Naive thymus-derived CD4-positive, alpha-beta T cell (primary cell): Measurements from ENCODE around the gene CDH23. TPM values are rescaled to one million over a fixed set of nuclear protein-coding genes. Genes with fewer than 3 reads are reported as not detected.
A peak's percentile ranks its signal among the peaks of the same experiment; 100 is the strongest.

Source experiments
- ATAC-seq: fragments of 150-1000 bp; cut with Tn5 transposase; 2 replicates; pipeline ENCODE4 v1.10.0; 2021; ENCODE audit warnings: mild to moderate bottlenecking, moderate library complexity
- CTCF ChIA-PET: fragments of 350-600 bp; sonication (Branson Sonifier 250); formaldehyde crosslinking; loops from one replicate; lab custom pipeline; 2021; ENCODE audit warnings: antibody characterized with exemption; lab: Charles Lee
- POLR2A ChIA-PET: fragments of 350-600 bp; sonication (Branson Sonifier 250); formaldehyde crosslinking; loops from one replicate; lab custom pipeline; 2021; ENCODE audit warnings: antibody characterized with exemption, inconsistent platforms; lab: Charles Lee
- DNase-seq, 9 donors: peaks; one replicate each; pipeline versions ENCODE4 v3.0.0 to v3.0.0-alpha.2; 2020 to 2022; ENCODE audit warnings: mixed read lengths in 1 of 9
- H3K27ac ChIP-seq: one replicate; pipeline ENCODE4 v1.7.0; 2013; ENCODE audit warnings: mild to moderate bottlenecking, low read depth, low read length, moderate library complexity
- H3K27me3 ChIP-seq, 2 donors: one replicate each; pipeline ENCODE4 v1.7.0; 2013; ENCODE audit warnings: low read length in 2 of 2, mild to moderate bottlenecking in 2 of 2, moderate library complexity in 2 of 2; ENCODE audit not compliant: control insufficient read depth in 2 of 2, insufficient read depth in 2 of 2
- H3K36me3 ChIP-seq, 3 experiments: 1 replicate in 2 of 3; 2 replicates in 1 of 3; pipeline ENCODE4 v1.7.0; 2013; ENCODE audit warnings: low read length in 3 of 3, mild to moderate bottlenecking in 3 of 3, moderate library complexity in 1 of 3; ENCODE audit not compliant: insufficient read depth in 3 of 3, control insufficient read depth in 2 of 3
- H3K4me1 ChIP-seq, 2 donors: one replicate each; pipeline ENCODE4 v1.7.0; 2013; ENCODE audit warnings: low read length in 2 of 2, mild to moderate bottlenecking in 2 of 2, moderate library complexity in 1 of 2; ENCODE audit not compliant: control insufficient read depth in 2 of 2, insufficient read depth in 2 of 2
- H3K4me3 ChIP-seq: 2 replicates; pipeline ENCODE4 v1.7.0; 2013; ENCODE audit warnings: mild to moderate bottlenecking, low read length
- H3K9me3 ChIP-seq, 3 experiments: 1 replicate in 2 of 3; 2 replicates in 1 of 3; pipeline ENCODE4 v1.7.0; 2013; ENCODE audit warnings: low read length in 3 of 3; ENCODE audit not compliant: control insufficient read depth in 2 of 3
- H3K27ac Mint-ChIP-seq, 9 donors: one replicate each; pipeline ENCODE4 v1.8.0; 2020 to 2022; ENCODE audit warnings: mixed read lengths in 9 of 9, mild to moderate bottlenecking in 8 of 9, moderate library complexity in 5 of 9, inconsistent platforms in 2 of 9
- H3K27me3 Mint-ChIP-seq, 5 donors: one replicate each; pipeline ENCODE4 v1.8.0; 2021 to 2022; ENCODE audit warnings: mixed read lengths in 5 of 5, mild to moderate bottlenecking in 1 of 5
- H3K36me3 Mint-ChIP-seq, 5 donors: one replicate each; pipeline ENCODE4 v1.8.0; 2020 to 2022; ENCODE audit warnings: mixed read lengths in 5 of 5, mild to moderate bottlenecking in 3 of 5, inconsistent platforms in 1 of 5
- H3K4me1 Mint-ChIP-seq, 7 donors: one replicate each; pipeline ENCODE4 v1.8.0; 2020 to 2022; ENCODE audit warnings: mixed read lengths in 7 of 7, mild to moderate bottlenecking in 3 of 7, inconsistent platforms in 1 of 7
- H3K4me3 Mint-ChIP-seq, 10 donors: one replicate each; pipeline ENCODE4 v1.8.0; 2020 to 2022; ENCODE audit warnings: mild to moderate bottlenecking in 10 of 10, mixed read lengths in 10 of 10, moderate library complexity in 6 of 10, inconsistent platforms in 2 of 10
- H3K9me3 Mint-ChIP-seq, 11 donors: one replicate each; pipeline ENCODE4 v1.8.0; 2020 to 2022; ENCODE audit warnings: mixed read lengths in 11 of 11, mild to moderate bottlenecking in 4 of 11, inconsistent platforms in 1 of 11, moderate library complexity in 1 of 11
- intact Hi-C, 2 donors: fragments of 100-400 bp; cut with micrococcal nuclease; formaldehyde crosslinking; loops; one replicate each; pipeline ENCODE4 v1.15.1; 2023
- polyA plus RNA-seq, 2 donors: library from polyadenylated mRNA; unstranded; fragments of 300-500 nt; fragmentation: Illumina TruSeq; gene quantifications; one replicate each; pipeline ENCODE4 v1.2.3, GENCODE V29; 2021
- total RNA-seq, 6 experiments: library from RNA in 5 of 6; stranded (reverse) in 5 of 6; gene quantifications; 1 replicate in 5 of 6; 2 replicates in 1 of 6; pipeline ENCODE4 v1.2.3 and lab custom pipeline; 2021 to 2026

The CDH23 gene
- total and polyA plus RNA-seq, 7 experiments from 2014 or later = 1.1 to 18.3 (median 7.9) TPM

- Mint-ChIP-seq H3K4me3 (no peak overlapping the region), H3K36me3 (no peaks in the 10 kb centered on the region), H3K27me3 (peaks cover 0 to 10% (median 0%) of the 10 kb centered on the region in 5 donors), H3K9me3 (peaks cover 0 to 2% (median 0%) of the 10 kb centered on the region in 11 donors), H3K27ac (no peak overlapping the region), H3K4me1 (peaks cover 0 to 3% (median 3%) of the 10 kb centered on the region in 7 donors)
- H3K27me3 ChIP-seq = no peaks in the 10 kb centered on the region
- no peak for DNase-seq
- no peak overlapping the region for H3K4me3 ChIP-seq
- no peaks in the 10 kb centered on the region for H3K36me3 ChIP-seq
- ChIA-PET POLR2A (no interaction called here), CTCF (no interaction called here)
- no peaks in the 10 kb centered on the region for H3K4me1 ChIP-seq
- H3K9me3 ChIP-seq = no peaks in the 10 kb centered on the region
- ATAC-seq = no peak
- H3K27ac ChIP-seq = no peak overlapping the region
- intact Hi-C loops = no loop called here
Observed at GRCh38 chr10:71632896-71633600, 236.3 kb downstream of the CDH23 start.

DNA sequence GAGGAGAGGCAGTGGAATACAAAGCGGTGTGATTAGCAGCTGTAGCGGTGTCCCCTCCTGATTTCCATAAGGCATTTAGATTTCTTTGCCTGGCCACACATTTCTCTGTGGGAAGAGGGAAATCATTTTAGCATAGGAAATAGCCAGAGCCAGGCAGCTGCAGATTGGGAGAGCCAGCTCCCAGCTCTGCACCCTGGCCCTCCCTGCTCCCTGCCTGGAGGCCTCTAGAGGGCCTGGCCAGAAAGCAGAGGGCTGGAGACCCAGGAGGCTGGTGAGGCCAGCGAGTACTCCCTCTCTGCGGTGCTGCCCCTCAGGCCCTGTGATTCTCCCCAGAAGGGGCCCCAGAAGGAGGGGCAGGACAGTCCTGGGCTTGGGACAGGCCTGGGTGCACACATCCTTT, 237.2 kb downstream of the CDH23 start:
- Histone ChIP-seq H3K4me3 (no peak overlapping the region), H3K27ac (no peak overlapping the region), H3K4me1 (no peaks in the 10 kb centered on the region), H3K36me3 (no peaks in the 10 kb centered on the region), H3K9me3 (no peaks in the 10 kb centered on the region), H3K27me3 (no peaks in the 10 kb centered on the region)
- no peak for ATAC-seq
- Mint-ChIP-seq H3K9me3 (peaks cover 0 to 2% (median 0%) of the 10 kb centered on the region in 11 donors), H3K4me1 (peaks cover 0 to 7% (median 5%) of the 10 kb centered on the region in 7 donors), H3K27me3 (peaks cover 0 to 10% (median 0%) of the 10 kb centered on the region in 5 donors), H3K36me3 (no peaks in the 10 kb centered on the region), H3K27ac (no peak overlapping the region), H3K4me3 (no peak overlapping the region)
- intact Hi-C loops = no loop called here
- ChIA-PET CTCF (no interaction called here), POLR2A (no interaction called here)
- DNase-seq = no peak

DNA sequence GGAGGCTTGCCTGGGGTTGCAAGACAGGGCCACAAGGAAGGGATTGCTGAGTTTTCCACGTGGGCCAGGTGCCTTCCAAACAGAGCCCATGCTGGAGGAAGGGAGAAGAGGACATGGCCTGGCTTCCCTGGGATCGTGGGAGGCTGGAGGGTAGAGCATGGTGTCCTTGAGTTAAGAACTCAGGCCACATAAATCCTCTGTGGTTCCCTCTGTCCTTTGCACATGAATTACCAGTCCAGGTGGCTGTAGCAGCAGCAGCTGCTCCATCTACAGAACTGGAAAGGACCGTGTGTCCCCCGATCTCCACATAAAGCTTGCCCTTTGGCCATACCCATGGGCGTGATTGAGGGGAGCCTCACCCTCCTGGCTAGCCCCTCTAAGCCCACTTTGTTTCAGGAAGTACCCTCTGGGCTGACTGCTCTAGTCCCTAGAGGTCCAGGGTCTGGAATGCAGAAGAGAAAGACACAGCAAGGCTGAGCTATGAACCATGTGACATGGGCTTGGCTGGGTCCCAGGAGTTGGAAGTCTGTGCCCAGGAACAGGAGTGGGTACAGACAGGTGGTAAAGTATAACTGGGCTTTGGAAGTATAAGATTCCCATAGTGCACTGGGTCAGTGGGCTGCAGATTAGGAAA, 237.9 kb downstream of the CDH23 start:
- intact Hi-C loops = no loop called here
- Mint-ChIP-seq H3K4me1 (peaks cover 0 to 7% (median 5%) of the 10 kb centered on the region in 7 donors), H3K27me3 (peaks cover 0 to 10% (median 0%) of the 10 kb centered on the region in 5 donors), H3K4me3 (no peak overlapping the region), H3K9me3 (no peaks in the 10 kb centered on the region), H3K27ac (no peak overlapping the region), H3K36me3 (no peaks in the 10 kb centered on the region)
- Histone ChIP-seq H3K27ac (no peak overlapping the region), H3K4me1 (no peaks in the 10 kb centered on the region), H3K9me3 (no peaks in the 10 kb centered on the region), H3K36me3 (no peaks in the 10 kb centered on the region), H3K4me3 (no peak overlapping the region), H3K27me3 (no peaks in the 10 kb centered on the region)
- ChIA-PET CTCF (no interaction called here), POLR2A (no interaction called here)
- ATAC-seq (no peak), DNase-seq (no peak)

GRCh38 chr10:71635251-71635866, 238.6 kb downstream of the CDH23 start:
- H3K27ac Mint-ChIP-seq = peak overlapping the region in 1 of 9 donors; percentile 46
- H3K27ac ChIP-seq = no peak overlapping the region
- H3K27me3 Mint-ChIP-seq = peaks cover 0 to 10% (median 0%) of the 10 kb centered on the region in 5 donors
- no peak overlapping the region for H3K4me3 Mint-ChIP-seq
- H3K27me3 ChIP-seq = no peaks in the 10 kb centered on the region
- H3K9me3 ChIP-seq = no peaks in the 10 kb centered on the region
- H3K4me3 ChIP-seq = no peak overlapping the region
- no peaks in the 10 kb centered on the region for H3K9me3 Mint-ChIP-seq
- peaks cover 0 to 7% (median 5%) of the 10 kb centered on the region in 7 donors for H3K4me1 Mint-ChIP-seq
- intact Hi-C loops = no loop called here
- POLR2A ChIA-PET = no interaction called here
- no peak for DNase-seq
- CTCF ChIA-PET = no interaction called here
- H3K36me3 Mint-ChIP-seq = no peaks in the 10 kb centered on the region
- H3K36me3 ChIP-seq = no peaks in the 10 kb centered on the region
- no peak for ATAC-seq
- H3K4me1 ChIP-seq = no peaks in the 10 kb centered on the region

- intact Hi-C loops = no loop called here
- Mint-ChIP-seq H3K4me3 (no peak overlapping the region), H3K9me3 (no peaks in the 10 kb centered on the region), H3K4me1 (peaks cover 0 to 7% (median 5%) of the 10 kb centered on the region in 7 donors), H3K27me3 (peaks cover 0 to 10% (median 0%) of the 10 kb centered on the region in 5 donors), H3K36me3 (no peaks in the 10 kb centered on the region), H3K27ac (peak overlapping the region in 1 of 9 donors; percentile 16)
- Histone ChIP-seq H3K4me1 (no peaks in the 10 kb centered on the region), H3K27me3 (no peaks in the 10 kb centered on the region), H3K27ac (no peak overlapping the region), H3K36me3 (no peaks in the 10 kb centered on the region), H3K9me3 (no peaks in the 10 kb centered on the region), H3K4me3 (no peak overlapping the region)
- ChIA-PET CTCF (no interaction called here), POLR2A (no interaction called here)
- ATAC-seq (no peak), DNase-seq (no peak)
Observed at GRCh38 chr10:71635867-71636266, 239.1 kb downstream of the CDH23 start.

DNA sequence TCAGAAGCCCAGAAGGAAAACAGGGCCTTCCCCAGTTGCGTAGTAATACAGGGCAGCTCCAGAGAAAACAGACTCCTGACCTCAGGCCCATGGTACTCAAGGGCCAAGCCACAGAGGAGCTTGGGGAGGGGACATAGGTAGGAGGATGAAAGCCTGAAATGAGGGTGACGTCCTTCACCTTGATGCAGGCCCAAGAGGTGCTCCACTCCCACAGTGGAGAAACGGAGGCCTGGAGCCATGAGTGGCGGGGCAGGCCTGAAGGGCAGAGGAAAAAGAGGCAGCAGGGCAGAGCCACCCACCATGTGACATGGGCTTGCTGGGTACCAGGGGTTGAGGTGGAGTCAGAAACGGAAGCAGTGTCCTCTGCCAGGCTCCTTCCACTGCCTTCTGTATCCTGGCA, 239.9 kb downstream of the CDH23 start:
- Histone ChIP-seq H3K4me1 (no peaks in the 10 kb centered on the region), H3K36me3 (no peaks in the 10 kb centered on the region), H3K27ac (no peak overlapping the region), H3K4me3 (no peak overlapping the region), H3K27me3 (no peaks in the 10 kb centered on the region), H3K9me3 (no peaks in the 10 kb centered on the region)
- Mint-ChIP-seq H3K36me3 (no peaks in the 10 kb centered on the region), H3K4me1 (peaks cover 0 to 7% (median 5%) of the 10 kb centered on the region in 7 donors), H3K27me3 (peaks cover 0 to 7% (median 0%) of the 10 kb centered on the region in 5 donors), H3K27ac (no peak overlapping the region), H3K4me3 (no peak overlapping the region), H3K9me3 (no peaks in the 10 kb centered on the region)
- intact Hi-C loops = no loop called here
- CTCF ChIA-PET = no interaction called here
- ATAC-seq = no peak
- POLR2A ChIA-PET = no interaction called here
- no peak for DNase-seq
